Pulmonary artery endothelial cell (primary cell): ENCODE results near the gene METRN. TPM values are rescaled to one million over a fixed set of nuclear protein-coding genes. Genes with fewer than 3 reads are reported as not detected.
"Not testable (repeated sequence)": the region's sequence is repeated elsewhere in the genome, so short reads cannot be mapped to it uniquely, and the experiment has no call there.

Source experiments
- DNase-seq: peaks from one replicate; pipeline ENCODE4 v3.0.0-alpha.2; 2011; ENCODE audit warnings: low read depth, low spot score
- total RNA-seq: library from RNA; depleted of rRNA; stranded (reverse); fragments of >200 nt; gene quantifications from 2 replicates; pipeline ENCODE4 v1.2.3, GENCODE V29; 2014

METRN gene
- total RNA-seq, 1 donor from 2014 or later, result 68.3 TPM

- not testable (repeated sequence) for DNase-seq
Measured at GRCh38 chr16:691242-691641, 23.7 kb upstream of the METRN start.

- DNase-seq, result no peak
Measured at GRCh38 chr16:692356-693108, 22.4 kb upstream of the METRN start.

- DNase-seq, result no peak
Measured at GRCh38 chr16:693364-693763, 21.6 kb upstream of the METRN start.

- DNase-seq, result no peak
Measured at GRCh38 chr16:693766-694165, 21.2 kb upstream of the METRN start.

- no peak for DNase-seq
Measured at GRCh38 chr16:694187-694862, 20.6 kb upstream of the METRN start.

- no peak for DNase-seq
Measured at GRCh38 chr16:694863-695354, 20.0 kb upstream of the METRN start.

GRCh38 chr16:695355-696089 lies 19.4 kb upstream of the METRN start:
- DNase-seq, result no peak

GRCh38 chr16:698911-699671 lies 15.8 kb upstream of the METRN start:
- no peak for DNase-seq

GRCh38 chr16:700684-701584 lies 14.0 kb upstream of the METRN start:
- DNase-seq, result no peak

- no peak for DNase-seq
Measured at GRCh38 chr16:702341-702740, 12.6 kb upstream of the METRN start.

- DNase-seq, result no peak
Measured at GRCh38 chr16:703406-703805, 11.5 kb upstream of the METRN start.

GRCh38 chr16:704047-704446 lies 10.9 kb upstream of the METRN start:
- DNase-seq, result no peak

GRCh38 chr16:704552-705380 lies 10.2 kb upstream of the METRN start:
- DNase-seq, result no peak

- DNase-seq, result no peak
Measured at GRCh38 chr16:705431-706188, 9.3 kb upstream of the METRN start, which contains the start of gene FBXL16. Gene FBXL16, minus strand, starts transcription at chr16:705801. Its CDS starts 8,396 bp downstream, at chr16:697405.

GRCh38 chr16:706189-707061 lies 8.5 kb upstream of the METRN start:
- no peak for DNase-seq

- DNase-seq, result no peak
Measured at GRCh38 chr16:707062-707538, 7.8 kb upstream of the METRN start.

- DNase-seq, result no peak
Measured at GRCh38 chr16:708019-708418, 6.9 kb upstream of the METRN start.
